MM.1S (cell line): ENCODE results near the gene MYO1F.

Experiments used
- EZH2 ChIP-seq: fragments of 300-600 bp; sonication (generic); optimal IDR thresholded peaks from 2 replicates; pipeline ENCODE3; 2017; ENCODE audit warnings: low read depth, mild to moderate bottlenecking, antibody characterized with exemption, low read length, mixed read lengths
- TF ChIP-seq, protein P1 (sequence below): fragments of 300-600 bp; sonication (generic); IDR thresholded peaks from 2 replicates; pipeline ENCODE4 v1.5.1; 2016; ENCODE audit warnings: antibody characterized with exemption, low read length, mixed read lengths

DNA sequence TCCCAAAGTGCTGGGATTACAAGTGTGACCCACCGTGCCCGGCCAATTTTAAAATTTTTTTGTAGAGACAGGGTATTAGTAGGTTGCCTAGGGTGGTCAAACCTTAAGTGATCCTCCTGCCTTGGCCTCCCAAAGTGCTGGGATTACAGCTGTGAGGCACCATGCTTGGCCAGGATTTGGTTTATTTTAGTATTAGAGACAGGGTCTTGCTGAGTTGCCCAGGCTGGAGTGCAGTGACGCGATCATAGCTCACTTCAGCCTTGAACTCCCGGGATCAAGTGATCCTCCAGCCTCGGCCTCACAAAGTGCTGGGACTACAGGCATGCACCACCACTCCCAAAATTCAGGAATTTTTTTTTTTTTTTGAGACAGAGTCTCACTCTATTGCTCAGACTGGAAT, 57.9 kb downstream of the MYO1F start:
- TF ChIP-seq, protein P1, sequence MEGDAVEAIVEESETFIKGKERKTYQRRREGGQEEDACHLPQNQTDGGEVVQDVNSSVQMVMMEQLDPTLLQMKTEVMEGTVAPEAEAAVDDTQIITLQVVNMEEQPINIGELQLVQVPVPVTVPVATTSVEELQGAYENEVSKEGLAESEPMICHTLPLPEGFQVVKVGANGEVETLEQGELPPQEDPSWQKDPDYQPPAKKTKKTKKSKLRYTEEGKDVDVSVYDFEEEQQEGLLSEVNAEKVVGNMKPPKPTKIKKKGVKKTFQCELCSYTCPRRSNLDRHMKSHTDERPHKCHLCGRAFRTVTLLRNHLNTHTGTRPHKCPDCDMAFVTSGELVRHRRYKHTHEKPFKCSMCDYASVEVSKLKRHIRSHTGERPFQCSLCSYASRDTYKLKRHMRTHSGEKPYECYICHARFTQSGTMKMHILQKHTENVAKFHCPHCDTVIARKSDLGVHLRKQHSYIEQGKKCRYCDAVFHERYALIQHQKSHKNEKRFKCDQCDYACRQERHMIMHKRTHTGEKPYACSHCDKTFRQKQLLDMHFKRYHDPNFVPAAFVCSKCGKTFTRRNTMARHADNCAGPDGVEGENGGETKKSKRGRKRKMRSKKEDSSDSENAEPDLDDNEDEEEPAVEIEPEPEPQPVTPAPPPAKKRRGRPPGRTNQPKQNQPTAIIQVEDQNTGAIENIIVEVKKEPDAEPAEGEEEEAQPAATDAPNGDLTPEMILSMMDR, result no peak
- no peak for TF ChIP-seq EZH2
